Astrocyte (in vitro differentiated cells and primary cell): ENCODE results near the gene CIDEC. TPM values are rescaled to one million over a fixed set of nuclear protein-coding genes. Genes with fewer than 3 reads are reported as not detected.

Experiments used
- DNase-seq: peaks from one replicate; pipeline ENCODE4 v3.0.0-alpha.2; 2010; ENCODE audit warnings: low read depth
- FAIRE-seq: peaks from 2 replicates; lab custom pipeline; 2011; peaks lifted over from hg19 to GRCh38; lab: Jason Lieb, UNC
- H2AFZ ChIP-seq: 2 replicates; pipeline ENCODE4 v1.6.0; 2012; ENCODE audit warnings: low read depth, low read length, inconsistent platforms
- H3K27ac ChIP-seq: 2 replicates; pipeline ENCODE4 v1.5.1; 2011; ENCODE audit warnings: low read depth, low read length, inconsistent platforms
- H3K27me3 ChIP-seq: 2 replicates; pipeline ENCODE4 v1.6.0; 2011; ENCODE audit warnings: low read length, inconsistent platforms; ENCODE audit not compliant: insufficient read depth
- H3K36me3 ChIP-seq: 2 replicates; pipeline ENCODE4 v1.5.1; 2011; ENCODE audit warnings: low read length, inconsistent platforms; ENCODE audit not compliant: insufficient read depth
- H3K4me1 ChIP-seq: 2 replicates; pipeline ENCODE4 v1.5.1; 2011; ENCODE audit warnings: low read length, inconsistent platforms; ENCODE audit not compliant: insufficient read depth
- H3K4me2 ChIP-seq: 2 replicates; pipeline ENCODE4 v1.6.0; 2012; ENCODE audit warnings: low read length, inconsistent platforms
- H3K4me3 ChIP-seq: 2 replicates; pipeline ENCODE4 v1.5.1; 2011; ENCODE audit warnings: low read depth, mild to moderate bottlenecking, low read length, inconsistent platforms; ENCODE audit not compliant: insufficient read depth
- H3K79me2 ChIP-seq: 2 replicates; pipeline ENCODE4 v1.6.0; 2012; ENCODE audit warnings: mild to moderate bottlenecking, low read length, inconsistent platforms; ENCODE audit not compliant: insufficient read depth
- H3K9ac ChIP-seq: 2 replicates; pipeline ENCODE4 v1.6.0; 2012; ENCODE audit warnings: mild to moderate bottlenecking, low read length, inconsistent platforms
- H3K9me3 ChIP-seq: 2 replicates; pipeline ENCODE4 v1.5.1; 2012; ENCODE audit warnings: low read depth, mild to moderate bottlenecking, low read length, inconsistent platforms; ENCODE audit not compliant: insufficient read depth
- H4K20me1 ChIP-seq: 2 replicates; pipeline ENCODE4 v1.6.0; 2012; ENCODE audit warnings: low read length, inconsistent platforms; ENCODE audit not compliant: insufficient read depth
- H3K27ac Mint-ChIP-seq: one replicate; pipeline ENCODE4 v1.8.0; 2021; ENCODE audit warnings: mild to moderate bottlenecking, mixed read lengths; ENCODE audit not compliant: unreplicated experiment
- H3K27me3 Mint-ChIP-seq: one replicate; pipeline ENCODE4 v1.8.0; 2021; ENCODE audit warnings: low read depth, mixed read lengths; ENCODE audit not compliant: unreplicated experiment
- H3K36me3 Mint-ChIP-seq: one replicate; pipeline ENCODE4 v1.8.0; 2021; ENCODE audit warnings: low read depth, mixed read lengths; ENCODE audit not compliant: unreplicated experiment
- H3K4me1 Mint-ChIP-seq: one replicate; pipeline ENCODE4 v1.8.0; 2021; ENCODE audit warnings: low read depth, mixed read lengths; ENCODE audit not compliant: unreplicated experiment
- H3K4me3 Mint-ChIP-seq: one replicate; pipeline ENCODE4 v1.8.0; 2021; ENCODE audit warnings: mild to moderate bottlenecking, moderate library complexity, mixed read lengths; ENCODE audit not compliant: unreplicated experiment
- H3K9me3 Mint-ChIP-seq: one replicate; pipeline ENCODE4 v1.8.0; 2021; ENCODE audit warnings: mild to moderate bottlenecking, mixed read lengths; ENCODE audit not compliant: unreplicated experiment
- EZH2 ChIP-seq: IDR thresholded peaks from 2 replicates; pipeline ENCODE4 v1.6.1; 2012; ENCODE audit warnings: mild to moderate bottlenecking, low read length, inconsistent platforms; ENCODE audit not compliant: insufficient read depth
- total RNA-seq: library from RNA; stranded (reverse); gene quantifications from 2 replicates; pipeline ENCODE4 v1.2.1, GENCODE V29; 2021
- TF ChIP-seq, protein P1 (sequence below): IDR thresholded peaks from 2 replicates; pipeline ENCODE4 v1.5.1; 2011; ENCODE audit warnings: low read depth, mild to moderate bottlenecking, inconsistent platforms, low read length, moderate library complexity; ENCODE audit not compliant: insufficient read depth

CIDEC gene
- total RNA-seq, 1 donor from 2014 or later: not detected

DNA sequence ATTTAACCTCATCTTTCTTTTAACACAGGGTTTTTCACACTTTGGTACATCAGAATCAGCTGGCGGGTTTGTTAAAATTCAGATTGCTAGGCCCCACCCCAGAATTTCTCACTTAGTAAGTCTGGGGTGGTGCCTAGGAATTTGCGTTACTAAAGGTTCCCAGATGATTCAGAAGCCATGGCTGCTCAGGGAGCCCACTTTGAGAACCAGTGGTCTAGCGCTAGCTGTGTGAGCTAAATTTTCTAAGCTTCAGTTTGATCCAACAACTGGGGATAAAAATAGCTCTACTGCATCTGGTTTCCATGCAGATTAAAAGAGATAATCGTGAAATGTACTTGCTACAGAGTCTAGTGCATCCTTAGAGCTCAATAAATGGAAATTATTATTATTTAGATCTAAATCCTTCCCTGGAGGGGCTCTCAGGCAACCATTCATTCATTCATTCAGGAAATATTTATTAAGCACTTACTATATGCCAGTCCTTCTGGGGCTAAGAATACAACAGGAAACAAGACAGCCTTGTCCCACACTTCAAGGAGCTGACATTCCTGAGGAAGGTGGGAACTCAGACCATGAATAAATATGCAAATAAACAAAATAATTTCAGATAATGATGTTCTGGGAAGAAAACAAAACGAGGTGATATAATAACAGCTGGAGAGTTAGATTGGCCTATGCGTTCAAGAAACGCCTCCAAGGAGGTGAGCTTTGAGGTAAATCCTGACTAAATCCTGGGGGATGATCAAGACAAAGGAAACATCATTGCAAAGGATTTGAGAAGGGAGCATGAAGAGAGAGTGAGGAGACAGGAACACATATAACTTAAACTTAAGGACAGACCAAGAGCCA is 3.9 kb upstream of the CIDEC start:
- peak overlapping the region; percentile 22 for H2AFZ ChIP-seq

DNA sequence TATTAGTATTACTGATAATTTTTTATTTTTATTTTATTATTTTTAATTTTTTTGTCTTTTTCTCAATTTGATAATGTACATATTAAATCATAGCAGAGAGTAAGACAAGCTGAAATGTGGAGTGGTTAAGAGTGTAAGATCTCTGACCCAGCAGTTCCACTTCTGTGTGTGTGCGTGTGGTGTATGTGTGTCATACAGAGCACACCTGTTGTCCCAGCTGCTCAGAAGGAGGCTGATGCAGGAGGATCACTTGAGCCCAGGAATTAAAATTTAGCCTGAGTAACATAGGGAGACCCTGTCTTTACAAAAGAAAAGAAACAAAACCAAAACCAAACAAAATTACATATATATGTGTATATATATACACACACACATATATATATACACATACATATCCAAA is 1.4 kb upstream of the CIDEC start:
- Histone ChIP-seq H4K20me1 (no peaks in the 10 kb centered on the region), H3K9me3 (no peaks in the 10 kb centered on the region), H3K27me3 (no peaks in the 10 kb centered on the region), H3K27ac (no peak overlapping the region), H3K79me2 (no peaks in the 10 kb centered on the region), H3K4me1 (peaks cover 10% of the 10 kb centered on the region), H3K9ac (no peak overlapping the region), H3K4me3 (no peak overlapping the region), H3K4me2 (no peak overlapping the region), H3K36me3 (no peaks in the 10 kb centered on the region), H2AFZ (no peak overlapping the region)
- Mint-ChIP-seq H3K9me3 (no peaks in the 10 kb centered on the region), H3K27ac (no peak overlapping the region), H3K4me1 (peaks cover 10% of the 10 kb centered on the region), H3K36me3 (no peaks in the 10 kb centered on the region), H3K4me3 (no peak overlapping the region), H3K27me3 (peaks cover 5% of the 10 kb centered on the region)
- DNase-seq: no peak
- TF ChIP-seq, protein P1, sequence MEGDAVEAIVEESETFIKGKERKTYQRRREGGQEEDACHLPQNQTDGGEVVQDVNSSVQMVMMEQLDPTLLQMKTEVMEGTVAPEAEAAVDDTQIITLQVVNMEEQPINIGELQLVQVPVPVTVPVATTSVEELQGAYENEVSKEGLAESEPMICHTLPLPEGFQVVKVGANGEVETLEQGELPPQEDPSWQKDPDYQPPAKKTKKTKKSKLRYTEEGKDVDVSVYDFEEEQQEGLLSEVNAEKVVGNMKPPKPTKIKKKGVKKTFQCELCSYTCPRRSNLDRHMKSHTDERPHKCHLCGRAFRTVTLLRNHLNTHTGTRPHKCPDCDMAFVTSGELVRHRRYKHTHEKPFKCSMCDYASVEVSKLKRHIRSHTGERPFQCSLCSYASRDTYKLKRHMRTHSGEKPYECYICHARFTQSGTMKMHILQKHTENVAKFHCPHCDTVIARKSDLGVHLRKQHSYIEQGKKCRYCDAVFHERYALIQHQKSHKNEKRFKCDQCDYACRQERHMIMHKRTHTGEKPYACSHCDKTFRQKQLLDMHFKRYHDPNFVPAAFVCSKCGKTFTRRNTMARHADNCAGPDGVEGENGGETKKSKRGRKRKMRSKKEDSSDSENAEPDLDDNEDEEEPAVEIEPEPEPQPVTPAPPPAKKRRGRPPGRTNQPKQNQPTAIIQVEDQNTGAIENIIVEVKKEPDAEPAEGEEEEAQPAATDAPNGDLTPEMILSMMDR: no peak
- no peak for TF ChIP-seq EZH2
- FAIRE-seq: no peak

More for the DNA sequence above, 3.9 kb upstream of the CIDEC start:
- TF ChIP-seq, protein P1: no peak
- no peak for TF ChIP-seq EZH2
- Mint-ChIP-seq H3K4me1 (peaks cover 10% of the 10 kb centered on the region), H3K27me3 (peaks cover under 1% of the 10 kb centered on the region), H3K4me3 (no peak overlapping the region), H3K9me3 (no peaks in the 10 kb centered on the region), H3K27ac (peak overlapping the region; percentile 90), H3K36me3 (no peaks in the 10 kb centered on the region)
- no peaks in the 10 kb centered on the region for H3K27me3 ChIP-seq
- DNase-seq: peak; percentile 41
- peaks cover 10% of the 10 kb centered on the region for H3K4me1 ChIP-seq
- H3K4me3 ChIP-seq: no peak overlapping the region
- peak overlapping the region; percentile 73 for H3K4me2 ChIP-seq
- FAIRE-seq: no peak
- H4K20me1 ChIP-seq: no peaks in the 10 kb centered on the region
- H3K79me2 ChIP-seq: no peaks in the 10 kb centered on the region
- H3K9me3 ChIP-seq: no peaks in the 10 kb centered on the region
- H3K9ac ChIP-seq: peak overlapping the region; percentile 3
- H3K36me3 ChIP-seq: no peaks in the 10 kb centered on the region
- peak overlapping the region; percentile 32 for H3K27ac ChIP-seq

DNA sequence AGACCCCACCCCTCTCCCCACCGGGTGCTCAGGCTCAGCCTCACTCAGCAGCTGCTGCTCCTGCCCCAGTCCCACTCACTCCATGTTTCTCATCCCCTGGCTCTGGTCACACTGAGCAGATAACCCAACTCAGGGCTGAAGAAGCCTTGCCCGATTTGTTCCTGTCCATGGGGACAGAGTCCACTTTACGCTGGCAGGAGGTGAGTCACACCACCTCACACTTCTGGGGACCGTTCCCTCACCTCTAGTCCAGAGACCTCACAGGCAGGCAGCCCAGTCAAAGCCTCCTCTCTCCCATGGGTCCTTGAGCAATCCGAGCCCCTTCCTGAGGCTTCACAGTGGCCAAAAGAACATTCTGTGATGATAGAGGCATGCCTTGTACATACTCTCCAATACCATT is 1.4 kb downstream of the CIDEC start:
- Histone ChIP-seq H2AFZ (no peak overlapping the region), H3K27ac (no peak overlapping the region), H3K4me2 (no peak overlapping the region), H3K4me1 (no peaks in the 10 kb centered on the region), H3K27me3 (no peaks in the 10 kb centered on the region), H3K79me2 (no peaks in the 10 kb centered on the region), H4K20me1 (no peaks in the 10 kb centered on the region), H3K9ac (no peak overlapping the region), H3K4me3 (no peak overlapping the region), H3K9me3 (no peaks in the 10 kb centered on the region), H3K36me3 (no peaks in the 10 kb centered on the region)
- Mint-ChIP-seq H3K27ac (no peak overlapping the region), H3K4me1 (no peaks in the 10 kb centered on the region), H3K4me3 (no peak overlapping the region), H3K36me3 (no peaks in the 10 kb centered on the region), H3K27me3 (peaks cover 5% of the 10 kb centered on the region), H3K9me3 (no peaks in the 10 kb centered on the region)
- DNase-seq (no peak), FAIRE-seq (no peak)
- no peak for TF ChIP-seq EZH2
- TF ChIP-seq, protein P1: no peak
